Activated T-cell treated with anti-CD3 and anti-CD28 coated beads, Interleukin-2, amount 50 U/mL, for 4 hours (primary cell): Measurements from ENCODE around the gene WWOX. TPM values are rescaled to one million over a fixed set of nuclear protein-coding genes. Genes with fewer than 3 reads are reported as not detected.
"Not testable (repeated sequence)": the region's sequence is repeated elsewhere in the genome, so short reads cannot be mapped to it uniquely, and the experiment has no call there.

Source experiments
- ATAC-seq, 2 donors: fragments of 200-7000 bp; cut with Tn5 transposase; one replicate each; pipeline ENCODE4 v1.10.0; 2021
- DNase-seq: peaks from one replicate; pipeline ENCODE4 v3.0.0-alpha.2; 2020
- H3K27me3 Mint-ChIP-seq: one replicate; pipeline ENCODE4 v1.8.0; 2021; ENCODE audit warnings: low read depth, mixed read lengths
- H3K36me3 Mint-ChIP-seq: one replicate; pipeline ENCODE4 v1.8.0; 2022; ENCODE audit warnings: mixed read lengths; ENCODE audit not compliant: insufficient read depth
- H3K4me1 Mint-ChIP-seq: one replicate; pipeline ENCODE4 v1.8.0; 2021; ENCODE audit warnings: low read depth, mixed read lengths
- H3K4me3 Mint-ChIP-seq: one replicate; pipeline ENCODE4 v1.8.0; 2021; ENCODE audit warnings: mild to moderate bottlenecking, moderate library complexity, mixed read lengths
- H3K9me3 Mint-ChIP-seq: one replicate; pipeline ENCODE4 v1.8.0; 2021; ENCODE audit warnings: mixed read lengths
- total RNA-seq, 3 donors: library from RNA; stranded (reverse); gene quantifications; one replicate each; pipeline ENCODE4 v1.2.1, GENCODE V29; 2021

Gene WWOX
- total RNA-seq, 3 donors from 2014 or later, result 13.9 to 19.1 (median 18.9) TPM

DNA sequence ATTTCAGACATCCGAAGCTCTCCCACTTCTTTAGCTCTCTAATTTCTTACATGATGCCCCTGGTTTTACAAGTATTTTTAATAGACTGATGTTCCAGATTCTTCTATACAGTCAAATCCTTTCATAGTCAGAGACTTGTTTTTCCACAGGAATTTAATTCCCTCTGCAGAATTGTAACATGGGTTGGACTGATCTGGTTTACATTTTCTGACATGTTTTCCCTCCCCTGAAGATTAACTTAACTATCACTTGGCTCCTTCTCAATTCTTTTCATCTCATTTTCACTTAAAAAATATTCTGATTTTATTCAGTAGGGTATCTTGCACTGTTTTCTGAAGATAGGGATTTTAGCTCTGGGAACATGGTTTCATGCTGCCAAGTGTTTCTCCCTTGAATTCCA is 1148.9 kb downstream of the WWOX start:
- Mint-ChIP-seq H3K27me3 (no peaks in the 10 kb centered on the region), H3K4me3 (no peak overlapping the region), H3K36me3 (no peaks in the 10 kb centered on the region), H3K9me3 (no peaks in the 10 kb centered on the region), H3K4me1 (no peaks in the 10 kb centered on the region)
- DNase-seq (no peak), ATAC-seq (no peak)

DNA sequence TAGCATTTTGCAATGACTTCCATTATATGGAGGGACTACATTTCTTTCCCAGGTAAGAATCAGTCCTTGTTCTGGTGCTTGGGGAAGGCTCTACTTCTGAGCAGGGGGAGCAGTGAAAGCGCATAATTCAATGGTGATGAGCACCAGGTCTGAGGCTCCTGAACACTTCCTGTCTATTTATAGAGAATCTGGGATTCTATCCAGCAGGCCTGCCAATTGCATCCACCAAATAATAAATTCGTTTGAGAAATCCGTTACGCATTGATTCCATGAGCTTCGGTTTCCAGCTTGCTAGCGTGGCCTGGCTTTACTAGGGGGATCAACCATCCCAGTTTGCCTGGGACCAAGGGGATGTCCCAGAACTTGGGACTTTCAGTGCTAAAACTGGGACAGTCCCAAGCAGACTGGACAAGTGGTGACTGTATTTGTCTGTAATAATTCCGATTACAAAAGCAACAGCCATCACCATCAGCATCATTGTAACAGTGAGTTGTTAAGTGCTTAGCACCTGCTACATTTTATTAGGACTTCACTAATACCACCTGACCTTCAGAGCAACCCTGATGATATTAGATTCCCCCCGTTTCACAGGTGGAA is 1151.1 kb downstream of the WWOX start:
- H3K9me3 Mint-ChIP-seq, result no peaks in the 10 kb centered on the region
- no peaks in the 10 kb centered on the region for H3K4me1 Mint-ChIP-seq
- ATAC-seq, result no peak
- H3K27me3 Mint-ChIP-seq, result no peaks in the 10 kb centered on the region
- no peaks in the 10 kb centered on the region for H3K36me3 Mint-ChIP-seq
- no peak for DNase-seq
- H3K4me3 Mint-ChIP-seq, result no peak overlapping the region

DNA sequence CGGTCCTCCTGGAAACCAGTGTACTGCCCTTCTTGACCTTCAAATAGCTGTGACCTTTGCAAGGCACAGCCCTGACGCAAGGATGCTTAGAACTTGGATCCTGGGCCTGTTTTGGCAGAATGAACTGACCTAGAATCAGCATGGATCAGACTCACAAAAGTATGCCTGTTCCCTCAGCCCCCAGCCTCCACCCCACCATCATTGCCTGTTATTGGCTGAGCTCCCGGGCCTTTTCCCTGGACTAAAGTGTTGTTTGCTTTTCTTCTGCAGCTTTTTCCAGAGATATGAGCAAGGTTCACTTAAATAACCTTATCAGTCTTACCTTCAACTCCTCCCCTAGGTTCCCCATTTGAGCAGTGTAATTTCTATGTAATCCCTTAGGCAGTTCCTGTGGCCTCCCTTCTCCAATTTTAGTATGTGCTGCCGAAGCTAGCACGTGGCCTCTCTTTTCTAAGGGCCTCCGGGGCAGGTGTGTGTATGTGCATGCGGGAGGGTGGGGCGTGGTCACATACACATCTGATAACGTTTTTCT is 1153.7 kb downstream of the WWOX start:
- ATAC-seq, result no peak
- no peaks in the 10 kb centered on the region for H3K9me3 Mint-ChIP-seq
- H3K4me3 Mint-ChIP-seq, result no peak overlapping the region
- no peaks in the 10 kb centered on the region for H3K4me1 Mint-ChIP-seq
- no peaks in the 10 kb centered on the region for H3K27me3 Mint-ChIP-seq
- H3K36me3 Mint-ChIP-seq, result no peaks in the 10 kb centered on the region
- no peak for DNase-seq

DNA sequence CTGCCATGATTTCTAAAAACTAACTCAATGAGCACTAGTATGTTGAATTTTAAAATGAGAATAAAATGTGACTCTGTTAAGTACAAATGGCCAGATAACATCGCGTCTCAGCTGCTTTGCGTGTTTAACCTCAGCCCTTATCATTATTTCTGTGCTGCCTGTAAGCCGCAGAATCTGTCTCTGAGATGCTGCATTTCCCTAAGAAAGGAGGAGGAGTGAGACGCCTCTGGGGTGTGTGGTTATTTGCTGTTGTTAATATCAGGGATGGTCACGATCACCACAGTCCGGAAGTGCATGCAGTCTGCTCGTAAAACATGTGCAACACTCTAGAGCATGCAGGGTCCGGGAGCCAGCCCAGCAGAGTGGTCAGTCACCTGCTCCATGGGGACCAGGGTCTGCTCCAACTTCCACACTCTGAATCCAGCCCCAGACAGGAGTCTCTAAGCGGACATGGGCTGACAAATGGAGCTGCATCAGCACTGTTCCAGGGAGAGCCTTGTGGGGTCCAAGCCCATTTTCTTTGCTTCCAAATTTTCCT is 1158.6 kb downstream of the WWOX start:
- H3K4me1 Mint-ChIP-seq, result peaks cover 10% of the 10 kb centered on the region
- no peak overlapping the region for H3K4me3 Mint-ChIP-seq
- no peaks in the 10 kb centered on the region for H3K9me3 Mint-ChIP-seq
- no peak for DNase-seq
- no peaks in the 10 kb centered on the region for H3K36me3 Mint-ChIP-seq
- ATAC-seq, result peak in 1 of 2 donors; percentile 32
- peaks cover 2% of the 10 kb centered on the region for H3K27me3 Mint-ChIP-seq

DNA sequence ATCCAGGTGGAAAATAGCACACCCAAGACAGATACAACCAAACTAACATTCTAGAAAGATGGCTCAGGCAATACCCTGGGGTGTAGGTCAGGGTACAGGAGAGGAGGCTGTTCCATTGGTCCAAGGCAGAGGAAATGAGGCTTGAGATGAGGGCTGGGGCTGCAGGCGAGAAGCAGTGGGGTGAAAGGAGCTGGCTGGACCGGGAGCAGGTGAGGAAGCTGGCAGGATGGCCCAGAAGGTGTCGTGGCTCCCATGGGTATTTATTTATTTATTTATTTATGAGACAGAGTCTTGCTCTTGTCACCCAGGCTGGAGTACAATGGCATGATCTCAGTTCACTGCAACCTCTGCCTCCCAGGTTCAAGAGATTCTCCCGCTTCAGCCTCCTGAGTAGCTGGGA is 1161.4 kb downstream of the WWOX start:
- not testable (repeated sequence) for H3K27me3 Mint-ChIP-seq, ATAC-seq, DNase-seq, H3K36me3 Mint-ChIP-seq, H3K4me3 Mint-ChIP-seq, H3K9me3 Mint-ChIP-seq
- H3K4me1 Mint-ChIP-seq, result peaks cover 28% of the 10 kb centered on the region

DNA sequence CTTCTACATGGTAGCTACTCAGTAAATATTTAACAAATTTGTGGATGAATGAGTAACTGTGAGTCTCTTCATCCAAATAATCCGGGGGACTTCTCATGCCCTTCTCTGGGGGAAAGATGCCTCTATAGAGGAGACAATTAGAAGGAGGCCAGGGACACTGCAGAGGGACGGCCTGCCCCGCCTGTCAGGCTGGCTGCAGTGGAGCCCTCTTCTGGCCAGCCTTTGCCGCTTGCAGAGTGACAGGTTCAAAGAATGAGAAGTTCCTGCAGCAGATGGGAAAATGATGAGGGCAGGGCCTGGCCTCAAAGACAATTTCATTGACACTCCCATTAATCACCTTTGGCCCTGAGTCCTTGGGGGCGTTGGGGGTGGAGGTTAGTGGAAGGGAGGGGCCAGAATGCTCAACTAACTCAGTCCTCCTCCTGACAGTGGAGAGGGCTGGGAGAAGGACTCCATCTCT is 1162.1 kb downstream of the WWOX start:
- no peaks in the 10 kb centered on the region for H3K9me3 Mint-ChIP-seq
- no peaks in the 10 kb centered on the region for H3K36me3 Mint-ChIP-seq
- H3K27me3 Mint-ChIP-seq, result peaks cover 6% of the 10 kb centered on the region
- peak; percentile 32 for DNase-seq
- H3K4me3 Mint-ChIP-seq, result no peak overlapping the region
- H3K4me1 Mint-ChIP-seq, result peaks cover 32% of the 10 kb centered on the region
- ATAC-seq, result peak; percentile 33 to 48

DNA sequence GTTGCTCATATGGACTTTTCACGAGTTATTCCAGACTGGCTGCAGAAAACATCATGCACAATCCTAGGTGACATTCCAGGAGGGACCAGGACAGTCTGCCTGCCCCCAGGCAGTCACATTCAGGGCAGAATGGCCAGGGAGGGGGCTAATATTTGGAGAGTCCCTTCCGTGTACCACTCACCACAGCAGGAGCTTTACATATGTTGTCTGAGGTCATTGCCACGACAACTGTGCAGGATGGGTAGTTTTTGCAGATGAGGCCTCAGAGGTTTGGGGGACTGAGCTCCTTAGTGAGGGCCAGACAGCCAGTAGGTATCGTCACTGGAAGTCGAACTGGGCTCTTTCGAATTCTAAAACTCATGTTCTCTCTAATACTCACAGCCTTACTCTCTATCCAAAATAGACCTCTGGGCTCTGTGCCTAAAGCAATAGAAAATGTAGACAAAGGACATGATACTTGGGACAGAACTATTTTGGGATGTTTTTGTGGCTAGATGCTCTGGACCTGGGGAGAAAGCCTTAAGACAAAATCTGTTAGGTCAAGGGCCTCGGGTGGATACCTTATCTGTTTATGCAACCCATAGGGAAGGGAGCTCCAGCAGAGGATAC is 1162.6 kb downstream of the WWOX start:
- no peak for ATAC-seq
- no peak for DNase-seq
- H3K4me3 Mint-ChIP-seq, result no peak overlapping the region
- H3K36me3 Mint-ChIP-seq, result no peaks in the 10 kb centered on the region
- peaks cover 6% of the 10 kb centered on the region for H3K27me3 Mint-ChIP-seq
- peaks cover 37% of the 10 kb centered on the region for H3K4me1 Mint-ChIP-seq
- H3K9me3 Mint-ChIP-seq, result no peaks in the 10 kb centered on the region

Other genes starting within 250 kb of the WWOX start
- gene CLEC3A, start 77.1 kb upstream of the WWOX start, total RNA-seq, result not detected